ENCODE measurements around the gene FAM193A.

FAM193A gene

DNA sequence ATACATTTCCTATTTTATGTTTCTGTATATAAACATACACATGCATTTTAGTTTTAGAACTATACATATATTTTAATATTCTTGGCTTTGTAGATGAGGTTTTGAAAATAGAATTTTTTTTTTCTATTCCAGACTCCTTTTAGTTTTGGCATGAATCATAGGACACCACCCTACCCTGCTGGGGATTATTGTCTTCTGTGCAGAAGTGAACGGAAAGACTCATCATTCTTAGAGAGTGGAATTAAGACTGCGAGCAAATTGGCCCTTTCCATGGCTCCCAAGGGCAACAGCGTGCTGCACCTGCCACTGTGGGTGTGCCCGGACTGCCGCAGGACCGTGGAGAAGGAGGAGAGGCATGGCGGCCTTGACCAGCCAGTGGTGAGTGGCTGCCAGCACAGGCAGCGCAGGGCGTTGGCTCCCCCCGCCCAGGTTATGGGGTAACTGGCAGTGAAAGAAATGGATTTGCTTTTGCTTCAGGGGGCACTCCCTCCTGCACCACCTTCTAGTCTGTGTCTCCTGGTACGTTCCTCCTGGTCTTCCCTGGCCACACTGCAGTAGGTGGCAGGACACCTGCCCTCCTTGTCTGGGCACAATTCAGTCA is 59.6 kb downstream of the FAM193A start:
- no peak overlapping the region for H3K27ac ChIP-seq
- no peak for DNase-seq (ENCODE audit: low spot score)
- CTCF ChIA-PET: no interaction called here
- POLR2A ChIA-PET (ENCODE audit: low non-redundant PET): no interaction called here
- TF ChIP-seq, protein P1, sequence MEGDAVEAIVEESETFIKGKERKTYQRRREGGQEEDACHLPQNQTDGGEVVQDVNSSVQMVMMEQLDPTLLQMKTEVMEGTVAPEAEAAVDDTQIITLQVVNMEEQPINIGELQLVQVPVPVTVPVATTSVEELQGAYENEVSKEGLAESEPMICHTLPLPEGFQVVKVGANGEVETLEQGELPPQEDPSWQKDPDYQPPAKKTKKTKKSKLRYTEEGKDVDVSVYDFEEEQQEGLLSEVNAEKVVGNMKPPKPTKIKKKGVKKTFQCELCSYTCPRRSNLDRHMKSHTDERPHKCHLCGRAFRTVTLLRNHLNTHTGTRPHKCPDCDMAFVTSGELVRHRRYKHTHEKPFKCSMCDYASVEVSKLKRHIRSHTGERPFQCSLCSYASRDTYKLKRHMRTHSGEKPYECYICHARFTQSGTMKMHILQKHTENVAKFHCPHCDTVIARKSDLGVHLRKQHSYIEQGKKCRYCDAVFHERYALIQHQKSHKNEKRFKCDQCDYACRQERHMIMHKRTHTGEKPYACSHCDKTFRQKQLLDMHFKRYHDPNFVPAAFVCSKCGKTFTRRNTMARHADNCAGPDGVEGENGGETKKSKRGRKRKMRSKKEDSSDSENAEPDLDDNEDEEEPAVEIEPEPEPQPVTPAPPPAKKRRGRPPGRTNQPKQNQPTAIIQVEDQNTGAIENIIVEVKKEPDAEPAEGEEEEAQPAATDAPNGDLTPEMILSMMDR (conservative IDR thresholded peaks at IDR 0.05; ENCODE audit: low read depth): no peak

- ChIA-PET POLR2A (ENCODE audit: low non-redundant PET) (no interaction called here), CTCF (no interaction called here)
- no peak for DNase-seq (ENCODE audit: low spot score)
- H3K27ac ChIP-seq: no peak overlapping the region
- TF ChIP-seq, protein P1 (conservative IDR thresholded peaks at IDR 0.05; ENCODE audit: low read depth): no peak
Measured at GRCh38 chr4:2596611-2597010, 60.2 kb downstream of the FAM193A start.

GRCh38 chr4:2598511-2599303 is 62.3 kb downstream of the FAM193A start:
- ChIA-PET POLR2A (ENCODE audit: low non-redundant PET) (no interaction called here), CTCF (no interaction called here)
- peak overlapping the region; percentile 29; the same call in 1 of the 2 replicates for H3K27ac ChIP-seq
- TF ChIP-seq, protein P1 (conservative IDR thresholded peaks at IDR 0.05; ENCODE audit: low read depth): no peak
- no peak for DNase-seq (ENCODE audit: low spot score)

DNA sequence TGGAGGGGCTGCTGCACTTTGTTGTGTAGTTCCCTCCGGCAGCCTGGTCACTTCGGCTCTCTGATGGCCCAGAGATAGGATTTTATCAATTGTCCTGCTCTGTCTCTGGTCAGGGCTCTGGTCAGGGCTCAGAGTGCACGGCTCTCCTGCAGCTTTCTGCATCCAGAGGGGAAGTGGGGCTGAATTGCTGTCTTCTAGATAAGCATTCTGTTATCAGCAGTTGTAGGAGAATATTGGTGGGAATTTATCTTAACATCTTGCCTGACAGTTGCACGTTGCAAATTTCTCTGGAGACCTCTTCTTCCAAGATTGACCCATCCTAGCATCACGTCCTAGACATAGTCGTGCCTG is 62.8 kb downstream of the FAM193A start:
- TF ChIP-seq, protein P1 (conservative IDR thresholded peaks at IDR 0.05; ENCODE audit: low read depth): no peak
- POLR2A ChIA-PET (ENCODE audit: low non-redundant PET): no interaction called here
- no peak overlapping the region for H3K27ac ChIP-seq
- CTCF ChIA-PET: no interaction called here
- no peak for DNase-seq (ENCODE audit: low spot score)

GRCh38 chr4:2600878-2601277 is 64.4 kb downstream of the FAM193A start:
- DNase-seq (ENCODE audit: low spot score): no peak
- POLR2A ChIA-PET (ENCODE audit: low non-redundant PET): no interaction called here
- no peak overlapping the region for H3K27ac ChIP-seq
- CTCF ChIA-PET: no interaction called here
- TF ChIP-seq, protein P1 (conservative IDR thresholded peaks at IDR 0.05; ENCODE audit: low read depth): no peak

- CTCF ChIA-PET: no interaction called here
- TF ChIP-seq, protein P1 (conservative IDR thresholded peaks at IDR 0.05; ENCODE audit: low read depth): no peak
- H3K27ac ChIP-seq: no peak overlapping the region
- no peak for DNase-seq (ENCODE audit: low spot score)
- POLR2A ChIA-PET (ENCODE audit: low non-redundant PET): no interaction called here
Measured at GRCh38 chr4:2604614-2605013, 68.2 kb downstream of the FAM193A start.
